K562 (cell line): Measurements from ENCODE around the gene BZW1. TPM values are rescaled to one million over a fixed set of nuclear protein-coding genes. Genes with fewer than 3 reads are reported as not detected.

ENCODE experiments used
- CBX3 ChIP-seq, 2 experiments: IDR thresholded peaks; 1 replicate in 1 of 2; 2 replicates in 1 of 2; pipeline ENCODE4 v1.6.1; 2012; ENCODE audit warnings: inconsistent platforms in 2 of 2, low read length in 2 of 2, borderline replicate concordance in 1 of 2, control low read depth in 1 of 2
- FOSL1 ChIP-seq: fragments of 200-800 bp; sonication (Bioruptor generic); conservative IDR thresholded peaks from 2 replicates; pipeline ENCODE4 v1.6.1; 2016; ENCODE audit warnings: missing genetic modification characterization, missing compliant biosample characterization
- JUND ChIP-seq, 2 experiments: IDR thresholded peaks; 2 replicates in 1 of 2; 3 replicates in 1 of 2; pipeline ENCODE4 v1.6.1; 2011; ENCODE audit warnings: borderline replicate concordance in 2 of 2, low read depth in 2 of 2, low read length in 2 of 2, improper control_type of control experiment in 1 of 2, missing biosample characterization in 1 of 2, missing genetic modification characterization in 1 of 2, missing genetic modification reagents in 1 of 2
- KAT7 ChIP-seq: sonication (generic); formaldehyde crosslinking; IDR thresholded peaks from 2 replicates; pipeline ENCODE4 v1.8.0; 2022; ENCODE audit warnings: missing genetic modification reagents, mild to moderate bottlenecking, borderline replicate concordance
- RNF219 ChIP-seq: fragments of 250-450 bp; sonication (Bioruptor Pico); IDR thresholded peaks from 2 replicates; pipeline ENCODE4 v1.5.0; 2022; ENCODE audit warnings: mild to moderate bottlenecking
- SETDB1 ChIP-seq: IDR thresholded peaks from one replicate; pipeline ENCODE4 v1.6.1; 2012; ENCODE audit warnings: low read length, control low read depth, inconsistent platforms
- USF1 ChIP-seq: sonication (generic); formaldehyde crosslinking; IDR thresholded peaks from 2 replicates; pipeline ENCODE4 v1.9.0; 2022; ENCODE audit warnings: mild to moderate bottlenecking, missing genetic modification reagents
- ZNF280B ChIP-seq: fragments of 250-450 bp; sonication (Bioruptor Pico); IDR thresholded peaks from 2 replicates; pipeline ENCODE4 v1.5.1; 2021; ENCODE audit warnings: mild to moderate bottlenecking
- ZNF584 ChIP-seq: fragments of 200-800 bp; sonication (Bioruptor generic); IDR thresholded peaks from 2 replicates; pipeline ENCODE4 v1.6.1; 2016; ENCODE audit warnings: low read depth, mild to moderate bottlenecking, missing genetic modification characterization, missing compliant biosample characterization
- ZNF589 ChIP-seq: fragments of 200-800 bp; sonication (Bioruptor generic); IDR thresholded peaks from 2 replicates; pipeline ENCODE4 v1.6.1; 2016; ENCODE audit warnings: low read depth, missing genetic modification characterization, missing compliant biosample characterization
- ZNF695 ChIP-seq: fragments of 450-650 bp; formaldehyde crosslinking; IDR thresholded peaks from 2 replicates; pipeline ENCODE4 v1.4.0; 2020; ENCODE audit warnings: mild to moderate bottlenecking, moderate library complexity
- polyA plus RNA-seq, 8 experiments: library from polyadenylated mRNA; depleted of rRNA in 4 of 8; stranded (reverse) in 5 of 8; unstranded in 3 of 8; fragments of >200 nt; fragmentation: Nextera tagmentation in 2 of 8; fragmentation: Illumina TruSeq in 1 of 8; extraction: Ambion mirVana in 2 of 8; extraction: Trizol in 1 of 8; gene quantifications; 2 replicates each; pipeline versions ENCODE4 v1.2.1 to v1.2.3, GENCODE V29; 2011 to 2014; ENCODE audit warnings: inconsistent platforms in 1 of 8, missing spikeins in 1 of 8
- small RNA-seq: library from RNA; depleted of rRNA; stranded (forward); fragments of <200 nt; gene quantifications from one replicate; pipeline ENCODE3, GENCODE V24; 2014
- total RNA-seq, 7 experiments: library from RNA; depleted of rRNA in 6 of 7; stranded (reverse); fragments of >200 nt in 6 of 7; fragmentation: Illumina TruSeq in 2 of 7; extraction: Trizol in 2 of 7; gene quantifications; 2 replicates each; pipeline versions ENCODE4 v1.2.1 to v1.2.3, GENCODE V29; 2011 to 2021; ENCODE audit warnings: low replicate concordance in 1 of 7
- TF ChIP-seq, protein P1 (sequence below): sonication (generic); formaldehyde crosslinking; IDR thresholded peaks from 2 replicates; pipeline ENCODE4 v1.8.0; 2023; ENCODE audit warnings: mild to moderate bottlenecking, missing genetic modification reagents

BZW1 gene
- total and polyA plus RNA-seq, 9 of the 15 experiments (the other 6 are each of a cell fraction or from before 2014, with no cell fraction given), result 110 to 244 (median 198) TPM

DNA sequence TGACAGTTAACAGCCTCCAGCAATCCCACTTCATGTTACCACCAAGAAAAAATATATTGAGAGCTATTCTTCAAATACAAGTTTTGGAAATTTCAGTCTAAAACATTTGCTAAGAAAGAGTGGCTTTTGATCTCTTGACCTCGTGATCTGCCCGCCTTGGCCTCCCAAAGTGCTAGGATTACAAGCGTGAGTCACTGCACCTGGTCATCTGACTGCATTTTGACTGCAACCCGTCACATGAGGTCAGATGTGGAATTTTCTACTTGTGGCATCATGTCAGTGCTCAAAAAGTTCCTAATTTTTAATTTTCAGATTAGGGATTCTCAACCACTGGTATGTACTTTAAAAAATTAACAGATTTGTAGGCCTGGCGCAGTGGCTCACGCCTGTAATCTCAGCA lies 61.9 kb downstream of the BZW1 start (continued):
- peak; percentile 75 for TF ChIP-seq USF1
- TF ChIP-seq ZNF695, result no peak
- no peak for TF ChIP-seq KAT7 (CRISPR knock-in tag)
- TF ChIP-seq ZNF280B (CRISPR knock-in tag), result no peak
- TF ChIP-seq JUND (IDR thresholded peaks at IDR 0.05; ENCODE audit: borderline replicate concordance, low read depth, low read length), result peak; percentile 42; the same call in 1 of the 2 replicates
- TF ChIP-seq JUND (tag; IDR thresholded peaks at IDR 0.05; ENCODE audit: borderline replicate concordance, low read depth, low read length), result no peak
- TF ChIP-seq ZNF584 (CRISPR knock-in tag), result peak; percentile 30; the same call in 1 of the 2 replicates
- TF ChIP-seq RNF219 (CRISPR knock-in tag), result no peak
- TF ChIP-seq ZNF589 (CRISPR knock-in tag), result 0 out of 2 replicates have a peak, but pooled peaks have one; percentile 38
- TF ChIP-seq FOSL1, result peak; percentile 70
- TF ChIP-seq CBX3 (IDR thresholded peaks at IDR 0.05; ENCODE audit: borderline replicate concordance in 1 of 2, low read length in 2 of 2), result no peak
- TF ChIP-seq, protein P1, sequence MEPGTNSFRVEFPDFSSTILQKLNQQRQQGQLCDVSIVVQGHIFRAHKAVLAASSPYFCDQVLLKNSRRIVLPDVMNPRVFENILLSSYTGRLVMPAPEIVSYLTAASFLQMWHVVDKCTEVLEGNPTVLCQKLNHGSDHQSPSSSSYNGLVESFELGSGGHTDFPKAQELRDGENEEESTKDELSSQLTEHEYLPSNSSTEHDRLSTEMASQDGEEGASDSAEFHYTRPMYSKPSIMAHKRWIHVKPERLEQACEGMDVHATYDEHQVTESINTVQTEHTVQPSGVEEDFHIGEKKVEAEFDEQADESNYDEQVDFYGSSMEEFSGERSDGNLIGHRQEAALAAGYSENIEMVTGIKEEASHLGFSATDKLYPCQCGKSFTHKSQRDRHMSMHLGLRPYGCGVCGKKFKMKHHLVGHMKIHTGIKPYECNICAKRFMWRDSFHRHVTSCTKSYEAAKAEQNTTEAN, result no peak
- TF ChIP-seq SETDB1, result no peak

Small RNA genes within 50 kb of the gene (small RNA-seq; reads per million reads assigned to genes)
- gene RF00019 (not detected), gene RNA5SP115 (not detected), gene RNU1-133P (0.26 reads per million), gene RNU6-31P (0.15 reads per million)

Other genes starting within 250 kb of the BZW1 start
- 0.16 TPM in 1 of 2 replicates, not detected in the other for gene AOX1, start 225.9 kb upstream of the BZW1 start, total RNA-seq (2014; rRNA removed)
- not detected in 2 replicates for gene AOX1, start 225.9 kb upstream of the BZW1 start, total RNA-seq (2014; rRNA removed; fragmentation: Illumina TruSeq; extraction: Trizol)
- not detected in 2 replicates for gene AOX1, start 225.9 kb upstream of the BZW1 start, total RNA-seq (2015; rRNA removed; fragmentation: Illumina TruSeq; extraction: Trizol)
- 0.55 and 0.69 TPM in 2 replicates for gene AOX1, start 225.9 kb upstream of the BZW1 start, total RNA-seq (2021)
- gene AOX1, start 225.9 kb upstream of the BZW1 start, polyA plus RNA-seq (2011; rRNA removed), result 0.10 and 0.20 TPM in 2 replicates
- not detected in 2 replicates for gene AOX1, start 225.9 kb upstream of the BZW1 start, polyA plus RNA-seq (2014; fragmentation: Illumina TruSeq; extraction: Trizol)
- gene AOX1, start 225.9 kb upstream of the BZW1 start, polyA plus RNA-seq (2014; fragmentation: Nextera tagmentation; extraction: Ambion mirVana), result under 1 TPM in 1 of 2 experiments, not detected in 1; 0.20 TPM
- not detected in 2 replicates for gene AOX1, start 225.9 kb upstream of the BZW1 start, polyA plus RNA-seq (2014; rRNA removed)
- 23.0 and 29.3 TPM in 2 replicates for gene CLK1, start 52.7 kb downstream of the BZW1 start, total RNA-seq (2014; rRNA removed)
- gene CLK1, start 52.7 kb downstream of the BZW1 start, total RNA-seq (2014; rRNA removed; fragmentation: Illumina TruSeq; extraction: Trizol), result 47.0 and 58.5 TPM in 2 replicates
- 42.5 and 45.4 TPM in 2 replicates for gene CLK1, start 52.7 kb downstream of the BZW1 start, total RNA-seq (2015; rRNA removed; fragmentation: Illumina TruSeq; extraction: Trizol)
- 29.7 and 29.9 TPM in 2 replicates for gene CLK1, start 52.7 kb downstream of the BZW1 start, total RNA-seq (2021)
- gene CLK1, start 52.7 kb downstream of the BZW1 start, polyA plus RNA-seq (2011; rRNA removed), result 93.4 and 99.2 TPM in 2 replicates
- 32.1 and 33.9 TPM in 2 replicates for gene CLK1, start 52.7 kb downstream of the BZW1 start, polyA plus RNA-seq (2014; fragmentation: Illumina TruSeq; extraction: Trizol)
- 10 to 100 TPM; 49.3 to 50.7 TPM for gene CLK1, start 52.7 kb downstream of the BZW1 start, polyA plus RNA-seq (2014; fragmentation: Nextera tagmentation; extraction: Ambion mirVana)
- 45.2 and 49.2 TPM in 2 replicates for gene CLK1, start 52.7 kb downstream of the BZW1 start, polyA plus RNA-seq (2014; rRNA removed)
- 22.4 and 30.3 TPM in 2 replicates for gene PPIL3, start 77.2 kb downstream of the BZW1 start, total RNA-seq (2014; rRNA removed)
- 42.1 and 45.9 TPM in 2 replicates for gene PPIL3, start 77.2 kb downstream of the BZW1 start, total RNA-seq (2014; rRNA removed; fragmentation: Illumina TruSeq; extraction: Trizol)
- 38.6 and 40.5 TPM in 2 replicates for gene PPIL3, start 77.2 kb downstream of the BZW1 start, total RNA-seq (2015; rRNA removed; fragmentation: Illumina TruSeq; extraction: Trizol)
- 24.3 and 26.5 TPM in 2 replicates for gene PPIL3, start 77.2 kb downstream of the BZW1 start, total RNA-seq (2021)
- gene PPIL3, start 77.2 kb downstream of the BZW1 start, polyA plus RNA-seq (2011; rRNA removed), result 65.0 and 66.2 TPM in 2 replicates
- 38.4 and 49.0 TPM in 2 replicates for gene PPIL3, start 77.2 kb downstream of the BZW1 start, polyA plus RNA-seq (2014; fragmentation: Illumina TruSeq; extraction: Trizol)
- 10 to 100 TPM; 59.4 to 64.6 TPM for gene PPIL3, start 77.2 kb downstream of the BZW1 start, polyA plus RNA-seq (2014; fragmentation: Nextera tagmentation; extraction: Ambion mirVana)
- gene PPIL3, start 77.2 kb downstream of the BZW1 start, polyA plus RNA-seq (2014; rRNA removed), result 41.9 and 51.8 TPM in 2 replicates
- 26.7 and 29.4 TPM in 2 replicates for gene NIF3L1, start 77.5 kb downstream of the BZW1 start, total RNA-seq (2014; rRNA removed)
- 44.7 and 45.6 TPM in 2 replicates for gene NIF3L1, start 77.5 kb downstream of the BZW1 start, total RNA-seq (2014; rRNA removed; fragmentation: Illumina TruSeq; extraction: Trizol)
- gene NIF3L1, start 77.5 kb downstream of the BZW1 start, total RNA-seq (2015; rRNA removed; fragmentation: Illumina TruSeq; extraction: Trizol), result 42.1 and 44.0 TPM in 2 replicates
- gene NIF3L1, start 77.5 kb downstream of the BZW1 start, total RNA-seq (2021), result 28.1 and 33.3 TPM in 2 replicates
- 89.5 and 90.8 TPM in 2 replicates for gene NIF3L1, start 77.5 kb downstream of the BZW1 start, polyA plus RNA-seq (2011; rRNA removed)
- 51.2 and 64.4 TPM in 2 replicates for gene NIF3L1, start 77.5 kb downstream of the BZW1 start, polyA plus RNA-seq (2014; fragmentation: Illumina TruSeq; extraction: Trizol)
- gene NIF3L1, start 77.5 kb downstream of the BZW1 start, polyA plus RNA-seq (2014; fragmentation: Nextera tagmentation; extraction: Ambion mirVana), result 10 to 100 TPM; 79.3 to 80.0 TPM
- 44.5 and 50.5 TPM in 2 replicates for gene NIF3L1, start 77.5 kb downstream of the BZW1 start, polyA plus RNA-seq (2014; rRNA removed)
- 15.4 and 16.6 TPM in 2 replicates for gene ORC2, start 151.8 kb downstream of the BZW1 start, total RNA-seq (2014; rRNA removed)
- gene ORC2, start 151.8 kb downstream of the BZW1 start, total RNA-seq (2014; rRNA removed; fragmentation: Illumina TruSeq; extraction: Trizol), result 36.2 and 41.0 TPM in 2 replicates
- 28.1 and 30.9 TPM in 2 replicates for gene ORC2, start 151.8 kb downstream of the BZW1 start, total RNA-seq (2015; rRNA removed; fragmentation: Illumina TruSeq; extraction: Trizol)
- gene ORC2, start 151.8 kb downstream of the BZW1 start, total RNA-seq (2021), result 41.1 and 42.3 TPM in 2 replicates
- 14.9 and 19.0 TPM in 2 replicates for gene ORC2, start 151.8 kb downstream of the BZW1 start, polyA plus RNA-seq (2011; rRNA removed)
- gene ORC2, start 151.8 kb downstream of the BZW1 start, polyA plus RNA-seq (2014; fragmentation: Illumina TruSeq; extraction: Trizol), result 24.2 and 25.8 TPM in 2 replicates
- gene ORC2, start 151.8 kb downstream of the BZW1 start, polyA plus RNA-seq (2014; fragmentation: Nextera tagmentation; extraction: Ambion mirVana), result 1 to 10 TPM; 5.6 to 9.7 TPM
- gene ORC2, start 151.8 kb downstream of the BZW1 start, polyA plus RNA-seq (2014; rRNA removed), result 17.9 and 18.4 TPM in 2 replicates